DND-41 (cell line): ENCODE results near the gene MSH5.

Experiments
- ATAC-seq: fragments of 200-7000 bp; cut with Tn5 transposase; 3 replicates; pipeline ENCODE4 v1.9.1; 2021; ENCODE audit warnings: low read depth; ENCODE audit not compliant: insufficient read depth
- DNase-seq: peaks from one replicate; pipeline ENCODE4 v3.0.0-alpha.2; 2020
- H2AFZ ChIP-seq: 2 replicates; pipeline ENCODE4 v1.6.0; 2012; ENCODE audit warnings: low read depth, low read length
- H3K27ac ChIP-seq: 2 replicates; pipeline ENCODE4 v1.5.1; 2012; ENCODE audit warnings: low read length, inconsistent platforms
- H3K27me3 ChIP-seq: fragments of 200-600 bp; sonication (generic); 2 replicates; pipeline ENCODE4 v1.6.0; 2012; ENCODE audit warnings: low read length, mild to moderate bottlenecking, inconsistent platforms; ENCODE audit not compliant: insufficient read depth, poor library complexity
- H3K36me3 ChIP-seq: 2 replicates; pipeline ENCODE4 v1.5.1; 2012; ENCODE audit warnings: low read length, inconsistent platforms; ENCODE audit not compliant: insufficient read depth
- H3K4me1 ChIP-seq: 2 replicates; pipeline ENCODE4 v1.5.1; 2012; ENCODE audit warnings: mild to moderate bottlenecking, low read length; ENCODE audit not compliant: insufficient read depth
- H3K4me2 ChIP-seq: 2 replicates; pipeline ENCODE4 v1.6.0; 2012; ENCODE audit warnings: mild to moderate bottlenecking, moderate library complexity, low read length, inconsistent platforms; ENCODE audit not compliant: insufficient read depth
- H3K4me3 ChIP-seq, 2 experiments: fragments of 200-600 bp in 1 of 2; shearing (Covaris generic) in 1 of 2; 2 replicates each; pipeline ENCODE4 v1.5.1; 2012 to 2016; ENCODE audit warnings: inconsistent platforms in 2 of 2, low read length in 2 of 2, mild to moderate bottlenecking in 2 of 2, low read depth in 1 of 2, moderate library complexity in 1 of 2
- H3K79me2 ChIP-seq: 2 replicates; pipeline ENCODE4 v1.6.0; 2012; ENCODE audit warnings: low read length, inconsistent platforms; ENCODE audit not compliant: insufficient read depth
- H3K9ac ChIP-seq: 2 replicates; pipeline ENCODE4 v1.6.0; 2012; ENCODE audit warnings: low read depth, mild to moderate bottlenecking, inconsistent platforms, low read length, moderate library complexity
- H3K9me3 ChIP-seq: 2 replicates; pipeline ENCODE4 v1.5.1; 2012; ENCODE audit warnings: low read length, moderate library complexity, mild to moderate bottlenecking, inconsistent platforms; ENCODE audit not compliant: insufficient read depth, severe bottlenecking
- H4K20me1 ChIP-seq: 2 replicates; pipeline ENCODE4 v1.6.0; 2012; ENCODE audit warnings: low read length; ENCODE audit not compliant: insufficient read depth
- EZH2 ChIP-seq: IDR thresholded peaks from 3 replicates; pipeline ENCODE4 v1.6.1; 2012; ENCODE audit warnings: borderline replicate concordance, low read depth, mild to moderate bottlenecking, moderate library complexity, low read length, inconsistent platforms; ENCODE audit not compliant: severe bottlenecking
- TF ChIP-seq, protein P1 (sequence below): IDR thresholded peaks from 2 replicates; pipeline ENCODE4 v1.5.1; 2012; ENCODE audit warnings: borderline replicate concordance, low read length, moderate library complexity, mild to moderate bottlenecking; ENCODE audit not compliant: poor library complexity, severe bottlenecking; ENCODE audit errors: extremely low read depth

Gene MSH5

DNA sequence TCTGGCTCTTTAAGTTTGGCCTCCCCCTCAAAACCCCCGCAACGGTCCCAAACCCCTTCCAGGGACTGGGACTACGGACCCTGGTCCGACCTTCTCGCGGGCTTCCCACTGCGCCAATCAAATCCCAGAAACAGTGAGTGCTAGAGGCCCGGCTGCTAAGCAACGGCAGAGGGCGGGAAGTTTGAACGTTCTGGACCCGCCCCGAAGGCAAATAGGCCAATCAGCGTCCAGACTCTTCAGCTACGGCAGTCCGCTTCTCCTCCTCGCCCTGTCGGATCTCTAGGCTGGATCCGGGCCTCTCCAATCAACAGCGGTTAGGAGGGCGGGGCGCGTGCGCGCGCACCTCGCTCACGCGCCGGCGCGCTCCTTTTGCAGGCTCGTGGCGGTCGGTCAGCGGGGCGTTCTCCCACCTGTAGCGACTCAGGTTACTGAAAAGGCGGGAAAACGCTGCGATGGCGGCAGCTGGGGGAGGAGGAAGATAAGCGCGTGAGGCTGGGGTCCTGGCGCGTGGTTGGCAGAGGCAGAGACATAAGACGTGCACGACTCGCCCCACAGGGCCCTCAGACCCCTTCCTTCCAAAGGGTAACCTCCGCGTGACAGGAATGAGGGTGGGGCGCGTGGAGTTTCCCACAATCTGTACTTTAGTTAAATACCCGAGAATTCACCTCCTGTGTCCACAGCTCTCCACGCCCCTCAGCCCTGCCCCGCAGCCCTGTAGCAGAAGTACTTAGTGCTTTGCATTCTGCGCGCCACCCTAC is at the start of gene MSH5:
MSH5 (plus strand) TSS at position 367 of the 758 bp plus-strand sequence. CDS start 462 bp downstream, outside the sequence.
- Histone ChIP-seq H3K9ac (peak within 1 kb of the TSS; percentile 99), H2AFZ (peak within 1 kb of the TSS; percentile 61), H4K20me1 (peaks cover 3% of the 10 kb centered on the region), H3K27me3 (no peaks in the 10 kb centered on the region), H3K4me2 (peak within 1 kb of the TSS; percentile 76), H3K36me3 (peaks cover 38% of the 10 kb centered on the region), H3K4me3 (peak within 1 kb of the TSS; percentile 68 to 86), H3K79me2 (peaks cover 56% of the 10 kb centered on the region), H3K4me1 (peaks cover 60% of the 10 kb centered on the region), H3K27ac (peak within 1 kb of the TSS; percentile 99), H3K9me3 (no peaks in the 10 kb centered on the region)
- peak; percentile 99 for DNase-seq
- peak; percentile 82 for ATAC-seq
- no peak for TF ChIP-seq EZH2
- TF ChIP-seq, protein P1, sequence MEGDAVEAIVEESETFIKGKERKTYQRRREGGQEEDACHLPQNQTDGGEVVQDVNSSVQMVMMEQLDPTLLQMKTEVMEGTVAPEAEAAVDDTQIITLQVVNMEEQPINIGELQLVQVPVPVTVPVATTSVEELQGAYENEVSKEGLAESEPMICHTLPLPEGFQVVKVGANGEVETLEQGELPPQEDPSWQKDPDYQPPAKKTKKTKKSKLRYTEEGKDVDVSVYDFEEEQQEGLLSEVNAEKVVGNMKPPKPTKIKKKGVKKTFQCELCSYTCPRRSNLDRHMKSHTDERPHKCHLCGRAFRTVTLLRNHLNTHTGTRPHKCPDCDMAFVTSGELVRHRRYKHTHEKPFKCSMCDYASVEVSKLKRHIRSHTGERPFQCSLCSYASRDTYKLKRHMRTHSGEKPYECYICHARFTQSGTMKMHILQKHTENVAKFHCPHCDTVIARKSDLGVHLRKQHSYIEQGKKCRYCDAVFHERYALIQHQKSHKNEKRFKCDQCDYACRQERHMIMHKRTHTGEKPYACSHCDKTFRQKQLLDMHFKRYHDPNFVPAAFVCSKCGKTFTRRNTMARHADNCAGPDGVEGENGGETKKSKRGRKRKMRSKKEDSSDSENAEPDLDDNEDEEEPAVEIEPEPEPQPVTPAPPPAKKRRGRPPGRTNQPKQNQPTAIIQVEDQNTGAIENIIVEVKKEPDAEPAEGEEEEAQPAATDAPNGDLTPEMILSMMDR = no peak

DNA sequence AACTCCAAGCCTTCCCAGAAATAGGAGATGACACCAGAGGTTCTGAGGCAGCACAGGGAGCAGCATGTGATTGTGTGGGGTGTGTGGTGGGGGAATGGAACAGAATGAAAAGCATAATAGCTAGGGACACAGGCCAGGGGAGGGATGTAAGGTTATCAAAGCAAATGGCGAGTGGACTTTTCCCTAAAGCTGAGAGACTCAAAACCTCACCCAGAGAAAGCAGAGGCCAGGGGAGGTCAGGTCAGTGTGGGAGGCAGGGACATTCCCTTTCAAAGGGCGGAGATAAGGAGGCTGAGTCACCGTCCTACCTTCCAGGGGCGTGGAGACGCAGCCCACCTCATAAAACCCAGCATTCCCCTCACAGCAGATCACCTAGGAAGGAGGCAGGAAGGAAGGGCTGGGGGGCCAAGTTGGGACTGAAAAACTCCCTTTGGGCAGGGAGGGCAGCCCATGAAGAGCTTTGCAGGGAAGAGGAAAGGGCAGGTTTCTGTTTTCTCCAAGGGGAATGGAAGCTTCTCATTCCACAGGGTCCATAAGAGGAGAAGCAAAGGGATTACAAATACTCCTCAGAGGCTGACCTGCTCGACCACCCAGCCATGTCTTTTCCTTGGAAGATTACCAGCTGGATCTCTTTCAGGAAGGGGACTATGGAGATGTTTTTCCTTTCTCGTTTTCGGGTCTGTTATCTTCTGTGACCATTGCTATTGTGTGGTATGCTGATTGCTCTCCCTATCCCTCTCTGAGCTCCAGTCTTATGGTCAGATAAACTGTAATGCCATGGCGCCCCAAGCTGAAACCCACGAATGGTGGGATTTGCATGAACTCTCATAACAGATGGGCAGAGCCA is 49.4 kb upstream of the MSH5 start:
- Histone ChIP-seq H3K27ac (no peak overlapping the region), H3K9ac (no peak overlapping the region), H3K4me1 (no peaks in the 10 kb centered on the region), H3K36me3 (peaks cover 90% of the 10 kb centered on the region), H3K9me3 (no peaks in the 10 kb centered on the region), H3K27me3 (no peaks in the 10 kb centered on the region), H2AFZ (no peak overlapping the region), H3K4me3 (no peak overlapping the region), H4K20me1 (0 out of 2 replicates have a peak, but pooled peaks cover 4% of the 10 kb centered on the region), H3K4me2 (no peak overlapping the region), H3K79me2 (no peaks in the 10 kb centered on the region)
- ATAC-seq = no peak
- TF ChIP-seq, protein P1 = no peak
- no peak for TF ChIP-seq EZH2
- no peak for DNase-seq

DNA sequence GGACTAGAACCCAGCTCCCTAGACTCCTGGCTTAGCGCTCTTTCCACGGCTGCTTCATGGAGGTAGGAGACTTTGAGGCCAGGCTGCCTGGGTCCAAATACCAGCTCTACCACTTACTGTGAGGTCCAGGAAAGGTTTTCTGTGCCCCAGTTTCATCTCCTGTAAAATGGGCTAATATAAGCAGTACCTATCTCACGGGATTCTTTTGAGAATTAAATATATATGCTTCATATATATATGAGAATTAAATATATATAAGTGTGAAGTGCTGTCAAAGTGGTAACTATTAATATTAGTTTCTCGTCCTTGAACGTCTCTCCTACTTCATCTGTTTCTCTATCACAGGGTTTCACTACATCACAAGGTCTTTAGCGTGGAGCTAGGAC is 48.7 kb upstream of the MSH5 start:
- Histone ChIP-seq H2AFZ (no peak overlapping the region), H3K9ac (no peak overlapping the region)
- no peak for ATAC-seq

More for the DNA sequence above, 48.7 kb upstream of the MSH5 start:
- H3K4me3 ChIP-seq = no peak overlapping the region
- no peaks in the 10 kb centered on the region for H3K79me2 ChIP-seq
- no peak overlapping the region for H3K4me2 ChIP-seq
- no peak for DNase-seq
- TF ChIP-seq, protein P1 = no peak
- no peak for TF ChIP-seq EZH2
- no peaks in the 10 kb centered on the region for H3K9me3 ChIP-seq
- H3K4me1 ChIP-seq = no peaks in the 10 kb centered on the region
- 0 out of 2 replicates have a peak, but pooled peaks cover 4% of the 10 kb centered on the region for H4K20me1 ChIP-seq
- H3K36me3 ChIP-seq = peaks cover 92% of the 10 kb centered on the region
- H3K27ac ChIP-seq = no peak overlapping the region
- no peaks in the 10 kb centered on the region for H3K27me3 ChIP-seq
